ENCODE measurements around the gene THG1L. TPM values are rescaled to one million over a fixed set of nuclear protein-coding genes. Genes with fewer than 3 reads are reported as not detected.

THG1L gene
- total RNA-seq, 2 donors from 2014 or later, result 11.6 to 13.8 TPM

- Histone ChIP-seq H3K4me3 (ENCODE audit: low read length) (no peak overlapping the region), H3K9me3 (ENCODE audit: control insufficient read depth, low read length) (no peaks in the 10 kb centered on the region), H3K36me3 (ENCODE audit: control insufficient read depth, insufficient read depth, low read length) (no peaks in the 10 kb centered on the region), H3K27ac (ENCODE audit: low read depth, low read length) (no peak overlapping the region), H3K9ac (ENCODE audit: extremely low read depth, low read length, poor library complexity, severe bottlenecking) (no peak overlapping the region), H3K4me1 (ENCODE audit: control insufficient read depth, insufficient read depth, low read length) (no peaks in the 10 kb centered on the region), H3K27me3 (ENCODE audit: control insufficient read depth, insufficient read depth, low read length, poor library complexity, severe bottlenecking) (no peaks in the 10 kb centered on the region)
- no peak for DNase-seq
- TF ChIP-seq CTCF (conservative IDR thresholded peaks at IDR 0.05), result no peak
- 88 to 94% methylated on average over 2 to 4 of the region's 4 CpGs for WGBS, 2 experiments (ENCODE audit: insufficient coverage in 1 of 2, insufficient read length in 1 of 2)
- Mint-ChIP-seq H3K36me3 (ENCODE audit: low read depth) (no peaks in the 10 kb centered on the region), H3K27me3 (ENCODE audit: insufficient read depth) (no peaks in the 10 kb centered on the region), H3K4me1 (peaks cover 5% of the 10 kb centered on the region), H3K27ac (no peak overlapping the region), H3K4me3 (no peak overlapping the region), H3K9me3 (peaks cover 7% of the 10 kb centered on the region)
Observed at GRCh38 chr5:157770665-157771064, 39.4 kb downstream of the THG1L start.

GRCh38 chr5:157772127-157772526 is 40.9 kb downstream of the THG1L start:
- Mint-ChIP-seq H3K27me3 (ENCODE audit: insufficient read depth) (no peaks in the 10 kb centered on the region), H3K27ac (no peak overlapping the region), H3K9me3 (peaks cover 7% of the 10 kb centered on the region), H3K36me3 (ENCODE audit: low read depth) (no peaks in the 10 kb centered on the region), H3K4me3 (no peak overlapping the region), H3K4me1 (peaks cover 5% of the 10 kb centered on the region)
- 76 to 83% methylated on average over 9 to 10 of the region's 10 CpGs for WGBS, 2 experiments (ENCODE audit: insufficient coverage in 1 of 2, insufficient read length in 1 of 2)
- Histone ChIP-seq H3K9me3 (ENCODE audit: control insufficient read depth, low read length) (no peaks in the 10 kb centered on the region), H3K4me1 (ENCODE audit: control insufficient read depth, insufficient read depth, low read length) (no peaks in the 10 kb centered on the region), H3K9ac (ENCODE audit: extremely low read depth, low read length, poor library complexity, severe bottlenecking) (no peak overlapping the region), H3K27ac (ENCODE audit: low read depth, low read length) (peak overlapping the region; percentile 29), H3K36me3 (ENCODE audit: control insufficient read depth, insufficient read depth, low read length) (no peaks in the 10 kb centered on the region), H3K27me3 (ENCODE audit: control insufficient read depth, insufficient read depth, low read length, poor library complexity, severe bottlenecking) (no peaks in the 10 kb centered on the region), H3K4me3 (ENCODE audit: low read length) (no peak overlapping the region)
- peak; percentile 53 for DNase-seq
- TF ChIP-seq CTCF (conservative IDR thresholded peaks at IDR 0.05), result no peak

DNA sequence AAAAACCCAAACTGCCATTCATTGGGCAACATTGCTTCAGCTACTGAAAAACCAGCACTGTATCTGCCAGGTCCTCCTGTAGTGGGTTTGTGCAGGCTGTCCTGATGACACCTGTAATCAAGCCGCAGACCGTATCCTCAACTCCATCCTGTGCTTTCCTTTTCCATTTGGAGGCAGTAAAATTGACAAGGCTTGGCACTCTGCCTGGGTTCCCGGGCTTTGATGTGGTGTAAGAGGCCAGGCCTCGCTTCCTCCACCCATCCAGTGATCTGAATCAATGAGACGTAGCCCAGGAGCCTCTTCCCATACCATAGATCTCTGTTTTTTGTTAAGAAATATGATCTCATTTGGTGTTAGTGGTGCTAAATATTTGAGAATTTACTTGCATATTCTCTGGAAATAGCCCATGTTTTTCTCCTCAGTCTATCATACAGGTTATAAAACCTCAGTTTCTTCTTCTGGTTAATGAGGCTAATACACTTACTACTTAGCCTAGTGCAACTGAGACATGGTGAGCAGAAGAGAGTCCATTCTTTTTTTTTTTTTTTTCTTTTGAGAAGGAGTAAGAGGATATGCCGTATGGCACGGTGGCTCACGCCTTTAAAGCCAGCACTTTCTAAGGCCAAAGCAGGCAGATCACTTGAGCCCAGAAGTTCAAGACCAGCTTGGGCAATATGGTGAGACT is 47.0 kb downstream of the THG1L start:
- Histone ChIP-seq H3K27ac (ENCODE audit: low read depth, low read length) (no peak overlapping the region), H3K9ac (ENCODE audit: extremely low read depth, low read length, poor library complexity, severe bottlenecking) (no peak overlapping the region), H3K27me3 (ENCODE audit: control insufficient read depth, insufficient read depth, low read length, poor library complexity, severe bottlenecking) (no peaks in the 10 kb centered on the region), H3K4me1 (ENCODE audit: control insufficient read depth, insufficient read depth, low read length) (no peaks in the 10 kb centered on the region), H3K4me3 (ENCODE audit: low read length) (no peak overlapping the region), H3K9me3 (ENCODE audit: control insufficient read depth, low read length) (no peaks in the 10 kb centered on the region), H3K36me3 (ENCODE audit: control insufficient read depth, insufficient read depth, low read length) (no peaks in the 10 kb centered on the region)
- Mint-ChIP-seq H3K9me3 (no peaks in the 10 kb centered on the region), H3K4me3 (no peak overlapping the region), H3K36me3 (ENCODE audit: low read depth) (no peaks in the 10 kb centered on the region), H3K27me3 (ENCODE audit: insufficient read depth) (no peaks in the 10 kb centered on the region), H3K4me1 (peaks cover 5% of the 10 kb centered on the region), H3K27ac (no peak overlapping the region)
- TF ChIP-seq CTCF (conservative IDR thresholded peaks at IDR 0.05), result no peak
- DNase-seq, result no peak
- WGBS, 2 experiments (ENCODE audit: insufficient coverage in 1 of 2, insufficient read length in 1 of 2), result 83 to 89% methylated on average over 2 to 8 of the region's 8 CpGs

All from endodermal cell (in vitro differentiated cells).